Endometrial microvascular endothelial cells (primary cell): ENCODE measurements around the gene TRAPPC10. TPM values are rescaled to one million over a fixed set of nuclear protein-coding genes. Genes with fewer than 3 reads are reported as not detected.
"Not testable (repeated sequence)": the region's sequence is repeated elsewhere in the genome, so short reads cannot be mapped to it uniquely, and the experiment has no call there.

Experiments
- in situ Hi-C: cut with HindIII; loops from 2 replicates; pipeline ENCODE4 v1.10.0; 2017; ENCODE audit warnings: low sequenced_read_pairs, low pct_unique_long_range_greater_than_20kb; ENCODE audit errors: inconsistent ontology term
- total RNA-seq: library from RNA; depleted of rRNA; stranded (reverse); fragments of >200 nt; gene quantifications from one replicate; pipeline ENCODE4 v1.2.3, GENCODE V29; 2015; ENCODE audit errors: inconsistent ontology term

Gene TRAPPC10
- total RNA-seq, 1 donor from 2014 or later = 19.0 TPM

GRCh38 chr21:44079846-44080245, 67.7 kb downstream of the TRAPPC10 start:
- in situ Hi-C loops = no loop called here

- in situ Hi-C loops = no loop called here
Measured at GRCh38 chr21:44082648-44083440, 70.7 kb downstream of the TRAPPC10 start.

- in situ Hi-C loops = no loop called here
Measured at GRCh38 chr21:44083631-44084291, 71.7 kb downstream of the TRAPPC10 start.

GRCh38 chr21:44084496-44085241, 72.6 kb downstream of the TRAPPC10 start:
- in situ Hi-C loops = no loop called here

GRCh38 chr21:44085491-44086321, 73.6 kb downstream of the TRAPPC10 start:
- in situ Hi-C loops = no loop called here

- in situ Hi-C loops = no loop called here
Measured at GRCh38 chr21:44086636-44087425, 74.7 kb downstream of the TRAPPC10 start.

- in situ Hi-C loops = no loop called here
Measured at GRCh38 chr21:44087426-44088400, 75.6 kb downstream of the TRAPPC10 start.

DNA sequence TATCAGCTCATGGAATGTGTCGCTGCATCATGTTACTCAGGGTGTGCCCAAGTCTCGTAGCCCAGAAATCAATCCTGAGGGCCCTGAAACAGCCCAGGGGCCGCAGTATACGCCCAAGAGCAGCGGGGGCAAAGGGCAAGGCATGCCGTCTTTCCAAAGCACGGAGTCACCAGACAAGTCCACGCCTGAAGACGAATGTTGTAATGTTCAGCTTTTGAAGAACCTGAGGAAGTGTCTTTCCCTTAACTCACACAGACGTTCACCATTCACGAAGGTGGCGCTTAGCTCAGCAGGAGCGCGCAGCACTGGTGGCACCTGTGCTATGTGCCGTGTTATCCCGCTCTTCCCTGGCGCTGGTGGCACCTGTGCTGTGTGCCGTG, 76.3 kb downstream of the TRAPPC10 start:
- in situ Hi-C loops = no loop called here

- in situ Hi-C loops = no loop called here
Measured at GRCh38 chr21:44089001-44089911, 77.1 kb downstream of the TRAPPC10 start.

DNA sequence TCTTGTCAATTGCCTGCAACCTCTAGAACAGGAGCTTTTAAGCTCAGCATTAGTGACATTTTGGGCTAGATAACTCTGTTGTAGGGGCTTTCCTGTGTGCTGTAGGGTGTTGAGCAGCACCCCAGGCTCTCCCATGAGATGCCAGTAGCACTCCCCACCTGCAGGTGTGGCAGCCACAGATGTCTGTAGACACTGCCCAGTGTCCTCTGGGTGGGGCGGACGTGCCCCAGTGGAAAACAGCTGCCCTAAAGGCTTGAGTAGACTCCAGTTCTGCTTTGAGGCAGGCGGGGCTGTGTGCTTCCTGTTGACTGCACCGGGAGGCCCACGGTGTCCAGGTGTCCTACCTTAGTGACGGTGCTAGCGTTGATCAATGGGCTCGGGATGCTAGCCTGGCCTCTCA, 78.2 kb downstream of the TRAPPC10 start:
- in situ Hi-C loops = no loop called here

DNA sequence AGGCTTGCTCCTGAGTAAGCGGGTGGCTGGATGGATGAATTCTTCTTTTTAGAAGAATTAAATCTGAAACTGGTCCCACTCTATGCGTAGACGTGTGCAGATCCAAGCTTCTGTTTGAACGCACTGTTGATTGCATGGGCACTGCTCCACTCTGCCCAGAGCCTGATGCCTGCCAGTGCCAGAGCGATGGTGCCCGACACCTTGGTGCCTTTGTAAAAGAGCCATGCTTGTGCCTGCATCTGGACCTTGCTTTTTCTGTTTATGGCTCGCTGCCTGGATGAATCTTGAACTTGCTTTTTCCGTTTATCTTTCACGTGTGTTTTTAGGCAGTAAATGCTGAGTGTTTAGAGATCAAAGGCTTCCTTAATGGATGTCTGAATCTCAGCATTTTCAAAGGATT, 80.1 kb downstream of the TRAPPC10 start:
- in situ Hi-C loops = no loop called here

GRCh38 chr21:44093761-44094160, 81.7 kb downstream of the TRAPPC10 start:
- in situ Hi-C loops = no loop called here

DNA sequence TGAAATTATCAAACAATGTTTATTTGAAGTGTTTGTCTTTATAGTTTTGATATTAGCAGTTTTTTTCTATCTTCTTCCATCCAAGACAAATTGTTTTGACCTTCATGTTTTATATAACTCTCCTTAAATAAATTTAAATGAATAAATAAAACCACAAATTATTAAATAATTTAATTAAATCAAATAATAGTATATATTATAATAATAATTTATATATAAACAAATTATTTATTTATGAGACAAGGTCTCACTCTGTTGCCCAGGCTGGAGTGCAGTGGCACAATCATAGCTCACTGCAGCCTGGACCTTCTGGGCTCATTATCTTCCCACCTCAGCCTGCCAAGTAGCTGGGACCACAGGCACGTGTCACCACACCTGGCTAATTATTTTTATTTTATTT, 82.7 kb downstream of the TRAPPC10 start:
- in situ Hi-C loops = no loop called here

DNA sequence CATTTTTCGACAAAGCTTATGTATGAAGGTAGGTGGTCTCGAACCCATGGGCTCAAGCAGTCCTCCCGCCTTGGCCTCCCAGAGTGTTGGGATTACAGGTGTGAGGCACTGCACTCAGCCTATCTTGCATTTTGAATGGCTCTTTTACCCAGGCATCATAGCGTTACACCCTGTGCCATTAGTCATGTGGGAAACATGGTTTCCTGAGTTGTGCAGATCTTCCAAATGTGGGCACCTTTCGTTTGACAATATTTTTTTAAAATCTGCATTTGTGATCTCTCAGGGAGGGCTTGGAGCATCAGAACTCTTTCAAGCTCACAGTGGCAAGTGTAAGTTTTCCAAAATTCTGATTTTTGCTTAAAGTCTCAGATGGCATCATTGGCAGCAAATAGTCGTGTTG, 86.4 kb downstream of the TRAPPC10 start:
- in situ Hi-C loops = not testable (repeated sequence)

DNA sequence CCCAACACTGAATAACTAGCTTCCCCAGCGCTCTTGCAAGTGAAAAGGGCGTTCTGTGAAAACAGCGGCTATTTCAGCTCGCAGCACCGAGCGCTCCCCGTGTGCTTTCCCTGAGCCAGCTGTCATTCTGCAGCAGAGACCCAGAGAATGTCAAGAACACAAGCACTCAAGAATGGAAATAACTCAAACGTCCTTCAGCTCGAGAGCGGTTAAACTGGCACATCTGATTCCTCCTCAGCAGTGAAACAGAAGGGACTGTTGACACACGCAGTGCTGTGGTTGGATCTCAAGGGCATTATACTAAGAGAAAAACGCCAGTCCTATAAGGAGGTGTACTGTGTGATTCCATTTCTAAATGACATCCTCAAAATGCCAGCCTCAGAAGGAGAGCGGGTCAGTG, 86.9 kb downstream of the TRAPPC10 start:
- in situ Hi-C loops = not testable (repeated sequence)

GRCh38 chr21:44107026-44107501, 95.0 kb downstream of the TRAPPC10 start, which contains the start of gene PWP2:
PWP2 (plus strand) TSS chr21:44107399; CDS start chr21:44107417, 18 bp downstream.
- in situ Hi-C loops = not testable (repeated sequence)
